Inflammatory macrophage treated with lipopolysaccharide for 4 hours (primary cell): Measurements from ENCODE around the gene HNMT.
"Not testable (repeated sequence)": the region's sequence is repeated elsewhere in the genome, so short reads cannot be mapped to it uniquely, and the experiment has no call there.

Experiments
- DNase-seq: peaks from one replicate; pipeline ENCODE4 v3.0.0-alpha.2; 2020

HNMT gene

DNA sequence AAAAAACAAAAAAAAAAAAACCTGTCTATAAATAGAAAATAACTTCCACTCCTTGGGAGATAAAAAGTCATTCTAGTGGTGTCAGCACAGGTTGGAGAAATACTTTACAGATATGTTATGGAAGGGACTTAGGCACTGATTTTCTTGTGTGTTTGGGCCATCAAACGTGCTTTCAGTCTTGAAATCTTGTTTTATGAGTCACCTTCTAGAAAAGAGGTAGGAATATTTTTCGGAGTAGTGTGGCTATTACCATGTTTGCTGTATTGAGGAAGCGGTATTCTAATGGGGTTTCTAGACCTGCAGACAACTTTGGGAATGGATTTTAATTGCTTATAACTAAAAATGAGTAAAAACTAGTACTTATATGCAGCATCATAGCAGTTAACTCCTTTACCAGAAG is 12.0 kb downstream of the HNMT start:
- peak; percentile 30 for DNase-seq

DNA sequence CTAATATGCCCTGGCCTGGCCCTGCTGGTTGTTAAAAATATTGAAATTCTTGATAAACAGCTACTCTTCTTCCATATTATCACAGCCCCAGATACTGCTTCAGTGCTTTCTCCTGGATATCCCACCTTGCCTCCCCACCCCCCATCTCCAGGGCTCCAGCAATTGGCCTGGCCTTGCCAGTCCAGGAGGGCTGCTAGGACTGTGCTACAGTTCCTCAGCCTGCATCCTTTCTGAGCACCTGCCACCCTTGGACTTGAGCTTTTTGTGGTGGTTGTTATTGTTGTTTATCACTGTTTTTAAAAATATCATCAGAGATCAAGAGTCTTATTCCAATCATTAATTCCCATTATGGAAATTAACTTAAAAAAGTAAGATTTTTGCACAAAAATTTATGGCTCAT is 13.5 kb downstream of the HNMT start:
- DNase-seq = no peak

- no peak for DNase-seq
Observed at GRCh38 chr2:137980459-137980858, 16.2 kb downstream of the HNMT start.

DNA sequence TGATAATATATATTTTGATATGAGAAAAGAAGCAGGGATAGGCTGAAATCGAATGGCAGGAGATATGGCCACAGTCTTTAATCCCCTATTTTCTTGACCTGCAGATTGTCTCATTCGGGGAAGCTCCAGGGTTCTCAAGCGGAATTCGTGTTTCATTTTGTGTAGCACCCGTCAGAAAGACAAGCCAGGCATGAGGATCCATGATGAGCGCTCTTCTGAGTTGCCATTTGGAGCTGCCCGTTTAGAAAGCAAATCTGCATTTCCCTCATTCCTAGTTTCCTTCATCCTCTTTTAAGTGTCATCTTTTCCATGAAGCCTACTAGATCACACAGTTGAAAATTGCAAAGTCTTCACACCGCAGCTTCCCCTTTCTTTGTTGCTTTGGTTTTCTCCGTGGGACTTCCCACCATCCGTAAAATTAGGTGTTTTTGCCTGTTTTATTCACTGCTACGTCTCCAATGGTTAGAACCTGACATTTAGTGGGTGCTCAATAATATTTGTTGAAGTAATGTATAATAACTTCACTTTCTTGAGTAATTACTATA is 16.9 kb downstream of the HNMT start:
- DNase-seq = peak; percentile 55

- no peak for DNase-seq
Observed at GRCh38 chr2:137983581-137983980, 19.3 kb downstream of the HNMT start.

GRCh38 chr2:137986268-137986667 is 22.0 kb downstream of the HNMT start:
- no peak for DNase-seq

GRCh38 chr2:137987011-137987410 is 22.7 kb downstream of the HNMT start:
- DNase-seq = no peak

- DNase-seq = no peak
Observed at GRCh38 chr2:137991078-137991477, 26.8 kb downstream of the HNMT start.

DNA sequence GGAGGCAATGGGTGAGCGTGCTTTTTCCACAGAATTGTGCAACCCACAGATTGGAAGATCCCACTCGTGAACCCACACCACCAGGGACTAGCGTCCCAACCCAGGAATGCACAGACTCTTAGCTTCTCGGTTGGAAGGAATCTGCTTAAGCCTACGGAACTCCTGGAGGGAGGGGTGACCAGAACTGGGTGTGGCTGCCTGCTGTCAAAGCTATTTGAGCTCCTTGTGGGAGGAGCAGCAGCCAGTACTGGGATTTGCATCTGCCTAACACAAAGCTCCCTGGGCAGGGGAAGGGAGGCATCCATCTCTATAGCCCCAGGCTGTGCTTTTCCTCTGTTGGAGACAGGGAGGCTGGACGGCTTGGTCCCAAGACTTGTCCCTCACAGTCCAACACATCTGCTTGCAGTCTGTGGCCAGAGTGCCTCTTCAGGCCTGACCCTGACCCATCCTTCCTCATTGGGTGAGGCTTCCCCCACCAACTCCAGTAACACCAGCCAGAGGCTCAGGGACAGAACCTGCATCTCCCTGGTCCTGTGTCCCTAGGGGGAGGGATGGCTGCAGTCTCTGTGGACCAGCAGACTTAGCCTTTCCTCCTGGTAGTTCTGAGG is 27.9 kb downstream of the HNMT start:
- DNase-seq = no peak

- not testable (repeated sequence) for DNase-seq
Observed at GRCh38 chr2:137993715-137994476, 29.6 kb downstream of the HNMT start.

DNA sequence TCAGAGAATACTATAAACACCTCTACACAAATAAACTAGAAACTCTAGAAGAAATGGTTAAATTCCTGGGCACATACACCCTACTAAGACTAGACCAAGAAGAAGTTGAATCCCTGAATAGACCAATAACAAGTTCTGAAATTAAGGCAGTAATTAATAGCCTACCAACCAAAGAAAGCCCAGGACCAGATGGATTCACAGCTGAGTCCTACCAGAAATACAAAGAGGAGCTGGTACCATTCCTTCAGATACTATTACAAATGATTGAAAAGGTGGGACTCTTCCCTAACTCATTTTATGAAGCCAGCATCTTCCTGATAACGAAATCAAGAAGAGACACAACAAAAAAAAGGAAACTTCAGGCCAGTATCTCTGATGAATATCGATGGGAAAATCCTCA is 31.1 kb downstream of the HNMT start:
- not testable (repeated sequence) for DNase-seq

DNA sequence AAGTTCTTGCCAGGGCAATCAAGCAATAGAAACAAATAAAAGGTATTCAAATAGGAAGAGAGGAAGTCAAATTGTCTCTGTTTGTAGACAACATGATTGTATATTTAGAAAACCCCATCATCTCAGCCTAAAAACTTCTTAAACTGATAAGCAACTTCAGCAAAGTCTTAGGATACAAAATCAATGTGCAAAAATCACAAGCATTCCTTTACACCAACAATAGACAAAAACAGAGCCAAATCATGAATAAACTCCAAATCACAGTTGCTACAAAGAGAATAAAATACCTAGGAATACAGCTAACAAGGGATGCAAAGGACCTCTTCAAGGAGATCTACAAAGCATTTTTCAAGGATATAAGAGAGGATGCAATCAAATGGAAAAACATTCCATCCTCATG is 31.9 kb downstream of the HNMT start:
- DNase-seq = not testable (repeated sequence)

GRCh38 chr2:137997733-137998132 is 33.5 kb downstream of the HNMT start:
- no peak for DNase-seq

- no peak for DNase-seq
Observed at GRCh38 chr2:137998503-137998902, 34.2 kb downstream of the HNMT start.

- no peak for DNase-seq
Observed at GRCh38 chr2:137999273-137999672, 35.0 kb downstream of the HNMT start.

DNA sequence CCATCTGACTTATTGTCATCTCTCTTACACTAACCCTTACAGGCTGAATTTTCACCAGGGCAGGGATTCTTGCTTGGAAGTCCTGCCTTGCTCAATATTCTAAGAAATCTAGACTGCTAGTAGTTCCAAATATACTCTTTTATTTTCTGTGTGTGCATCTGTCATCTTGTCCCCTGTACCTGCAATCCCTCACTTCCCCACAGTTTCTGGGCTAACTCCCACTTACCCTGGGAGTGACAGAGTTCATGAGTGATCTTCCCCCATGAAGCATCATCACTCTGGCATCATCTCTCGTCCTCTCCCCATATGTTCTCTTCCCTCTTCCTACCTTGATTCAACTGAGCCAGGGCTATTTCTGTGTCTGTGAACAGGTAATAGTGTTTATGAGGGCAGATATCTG is 35.7 kb downstream of the HNMT start:
- peak; percentile 4 for DNase-seq

GRCh38 chr2:138000796-138001195 is 36.5 kb downstream of the HNMT start:
- no peak for DNase-seq

DNA sequence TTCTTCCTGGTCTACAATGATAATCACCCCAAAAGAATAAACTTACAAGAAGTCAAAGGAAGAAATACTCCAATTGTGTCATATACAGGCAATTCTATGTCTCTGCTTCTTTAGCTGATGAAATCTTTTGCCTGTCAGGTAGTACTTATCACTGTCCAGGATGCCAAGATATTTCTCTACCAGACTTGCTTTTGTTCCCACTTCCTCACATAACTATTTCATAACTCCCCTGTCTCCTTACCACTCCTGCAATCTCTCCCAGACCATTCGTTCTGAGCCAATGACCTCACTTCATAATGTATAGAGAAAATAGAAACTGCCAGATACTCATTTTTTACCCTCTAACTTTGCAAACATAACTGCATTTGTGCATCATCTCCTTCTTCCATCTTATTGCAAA is 39.1 kb downstream of the HNMT start:
- peak; percentile 11 for DNase-seq

DNA sequence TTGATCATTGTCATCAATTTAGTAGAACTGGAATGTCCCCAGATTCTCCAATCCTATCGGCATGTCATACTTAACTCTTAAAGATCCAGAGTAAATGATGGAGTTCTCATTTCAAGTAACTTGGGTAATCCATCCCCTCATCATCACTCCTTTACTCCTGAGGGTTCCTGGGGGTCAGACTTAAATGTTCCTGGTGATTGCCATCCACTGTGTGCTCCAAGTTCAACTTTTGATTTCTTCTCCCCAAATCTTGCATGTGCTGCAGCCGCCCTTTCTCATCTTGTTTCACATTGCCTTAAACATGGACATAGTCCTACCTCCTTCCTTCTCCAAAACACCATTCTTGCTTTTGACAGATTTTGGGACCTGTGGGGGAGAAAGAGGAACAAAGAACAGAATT is 43.2 kb downstream of the HNMT start:
- DNase-seq = no peak

DNA sequence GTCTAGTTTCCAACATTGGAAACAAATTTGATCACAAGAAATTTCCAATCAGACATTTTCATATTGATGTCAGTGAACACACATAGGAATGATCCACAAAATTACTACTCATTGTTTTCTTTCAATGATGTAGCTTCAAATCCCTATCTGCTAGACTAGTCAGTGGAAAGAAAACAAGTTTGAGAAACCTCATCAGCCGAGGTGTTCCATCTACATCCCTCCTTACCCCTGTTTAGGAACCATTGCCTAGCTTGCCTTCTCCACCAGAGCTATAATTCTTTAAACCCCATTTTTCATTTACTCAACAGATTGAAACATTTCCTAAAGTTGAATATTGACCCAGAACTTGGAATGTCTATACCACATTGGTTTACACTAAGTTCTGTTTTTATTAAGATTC is 45.3 kb downstream of the HNMT start:
- no peak for DNase-seq

DNA sequence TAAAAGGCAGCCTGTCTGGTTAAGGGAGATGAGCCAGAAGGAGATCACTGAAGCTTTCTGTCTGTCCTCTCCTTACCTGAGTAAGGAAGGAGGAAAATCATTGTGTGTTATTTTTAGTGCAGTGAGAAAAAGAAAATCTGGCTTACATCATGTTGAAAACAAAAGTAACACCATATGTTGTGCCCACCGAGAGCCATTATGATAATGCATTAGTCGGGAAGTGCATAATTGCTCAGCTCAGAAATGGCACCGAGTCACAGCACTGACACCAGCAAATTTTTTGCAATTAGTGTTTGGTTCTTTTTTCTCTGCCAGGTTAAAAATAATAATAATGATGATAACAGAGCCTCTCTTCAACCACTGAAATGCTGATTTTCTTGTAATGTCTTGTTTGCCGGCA is 46.6 kb downstream of the HNMT start:
- no peak for DNase-seq

DNA sequence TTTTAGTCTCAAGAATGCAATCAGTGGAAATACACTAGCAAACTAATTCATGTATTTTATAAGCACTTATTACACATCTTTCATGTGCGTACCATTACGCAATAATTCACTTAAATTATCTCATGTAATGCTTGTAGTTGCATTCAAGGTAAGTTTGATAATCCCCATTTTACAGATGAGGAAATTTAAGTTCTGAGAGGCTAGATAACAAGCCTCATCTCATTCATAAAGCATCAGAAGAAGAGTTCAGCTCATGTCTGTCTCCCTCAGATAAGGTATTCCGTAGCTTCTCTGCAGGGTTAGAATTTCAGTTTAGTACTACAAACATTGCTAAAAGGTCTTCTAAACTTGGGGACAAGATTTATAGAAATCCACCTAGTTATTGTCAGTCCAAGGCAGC is 47.8 kb downstream of the HNMT start:
- no peak for DNase-seq

- DNase-seq = no peak
Observed at GRCh38 chr2:138012968-138013367, 48.7 kb downstream of the HNMT start.

DNA sequence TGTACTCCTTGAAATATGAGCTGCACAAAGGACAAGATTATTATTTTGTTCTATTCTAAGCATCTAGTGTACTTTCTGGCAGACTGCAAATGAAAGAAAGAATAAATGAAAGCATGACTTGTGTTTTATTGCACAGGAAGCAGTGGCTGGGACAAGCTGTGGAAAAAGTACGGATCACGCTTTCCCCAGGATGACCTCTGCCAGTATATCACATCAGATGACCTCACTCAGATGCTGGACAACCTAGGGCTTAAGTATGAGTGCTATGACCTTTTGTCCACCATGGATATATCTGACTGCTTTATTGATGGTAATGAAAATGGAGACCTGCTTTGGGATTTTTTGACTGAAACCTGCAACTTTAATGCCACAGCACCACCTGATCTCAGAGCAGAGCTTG is 49.4 kb downstream of the HNMT start:
- DNase-seq = no peak

DNA sequence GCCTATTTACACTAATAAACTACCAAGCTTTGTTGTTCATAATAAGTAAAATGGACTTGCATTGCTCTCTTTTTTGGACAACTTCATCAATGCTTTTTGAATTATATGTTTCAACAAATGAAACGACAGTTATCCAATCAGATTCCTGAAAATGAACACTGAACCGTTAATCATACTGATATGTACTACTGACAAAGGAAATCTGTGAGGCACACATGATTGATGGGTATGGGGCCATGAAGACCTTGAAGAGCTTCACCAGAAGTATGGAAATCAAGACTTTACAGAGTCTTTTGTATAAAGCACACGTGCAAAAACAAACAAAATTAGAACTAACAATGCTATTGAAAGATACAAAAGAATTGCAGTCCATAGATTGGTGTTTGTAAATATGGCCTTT is 51.2 kb downstream of the HNMT start:
- DNase-seq = no peak
